IPS DF 6.9 (cell line): ENCODE data around the gene WDR87.

Experiments
- DNase-seq: peaks from one replicate; pipeline ENCODE4 v3.0.0-alpha.2; 2013; ENCODE audit warnings: low read depth, low spot score
- H3K27ac ChIP-seq: one replicate; pipeline ENCODE4 v1.5.1; 2013; ENCODE audit warnings: low read length, control low read depth
- H3K27me3 ChIP-seq: 2 replicates; pipeline ENCODE4 v1.6.1; 2013; ENCODE audit warnings: mild to moderate bottlenecking, low read length; ENCODE audit not compliant: control insufficient read depth, insufficient read depth
- H3K36me3 ChIP-seq: 2 replicates; pipeline ENCODE4 v1.6.1; 2013; ENCODE audit warnings: low read length; ENCODE audit not compliant: control insufficient read depth, insufficient read depth
- H3K4me1 ChIP-seq: 2 replicates; pipeline ENCODE4 v1.6.1; 2013; ENCODE audit warnings: low read length; ENCODE audit not compliant: control insufficient read depth, insufficient read depth
- H3K4me3 ChIP-seq: 2 replicates; pipeline ENCODE4 v1.5.1; 2013; ENCODE audit warnings: mild to moderate bottlenecking, low read length
- H3K9me3 ChIP-seq: 2 replicates; pipeline ENCODE4 v1.6.1; 2013; ENCODE audit warnings: low read length, inconsistent platforms; ENCODE audit not compliant: control insufficient read depth, insufficient read depth
- WGBS: extraction: QIAGEN DNeasy Blood & Tissue Kit; methylation state at CpG from one replicate; pipeline ENCODE4 v1.1.7; 2013; ENCODE audit warnings: mixed read lengths, missing lambda C conversion rate; ENCODE audit not compliant: insufficient read length, insufficient coverage; 5-methylcytosine and 5-hydroxymethylcytosine counted together

WDR87 gene

GRCh38 chr19:37907735-37908455, 1.5 kb upstream of the WDR87 start:
- Histone ChIP-seq H3K36me3 (no peaks in the 10 kb centered on the region), H3K27ac (no peak overlapping the region)

GRCh38 chr19:37906869-37907734, 708 bp upstream of the WDR87 start, which contains the start of gene SIPA1L3:
SIPA1L3 (plus strand) TSS chr19:37907208; CDS start chr19:38081566, 174,358 bp downstream.
- H3K36me3 ChIP-seq = no peaks in the 10 kb centered on the region
- peaks cover 4% of the 10 kb centered on the region for H3K4me1 ChIP-seq
- no peaks in the 10 kb centered on the region; the same call in 1 of the 2 replicates for H3K27me3 ChIP-seq
- DNase-seq = peak; percentile 92
- peak within 1 kb of the TSS; percentile 89 for H3K4me3 ChIP-seq
- no peaks in the 10 kb centered on the region for H3K9me3 ChIP-seq
- no peak within 1 kb of the TSS for H3K27ac ChIP-seq
- WGBS = no CpG with 5 or more reads among the region's 95 CpGs

More at GRCh38 chr19:37907735-37908455, 1.5 kb upstream of the WDR87 start:
- no peaks in the 10 kb centered on the region; the same call in 1 of the 2 replicates for H3K27me3 ChIP-seq
- DNase-seq = no peak
- H3K9me3 ChIP-seq = no peaks in the 10 kb centered on the region
- WGBS = no CpG with 5 or more reads among the region's 13 CpGs
- H3K4me3 ChIP-seq = peak overlapping the region; percentile 89; the same call in 1 of the 2 replicates
- H3K4me1 ChIP-seq = peaks cover 4% of the 10 kb centered on the region

- Histone ChIP-seq H3K4me3 (no peak overlapping the region), H3K27ac (no peak overlapping the region), H3K36me3 (no peaks in the 10 kb centered on the region), H3K4me1 (peaks cover 4% of the 10 kb centered on the region; the same call in 1 of the 2 replicates), H3K27me3 (no peaks in the 10 kb centered on the region; the same call in 1 of the 2 replicates), H3K9me3 (no peaks in the 10 kb centered on the region)
- no CpG with 5 or more reads among the region's 2 CpGs for WGBS
- DNase-seq = no peak
Observed at GRCh38 chr19:37903096-37903495, 3.3 kb downstream of the WDR87 start.

DNA sequence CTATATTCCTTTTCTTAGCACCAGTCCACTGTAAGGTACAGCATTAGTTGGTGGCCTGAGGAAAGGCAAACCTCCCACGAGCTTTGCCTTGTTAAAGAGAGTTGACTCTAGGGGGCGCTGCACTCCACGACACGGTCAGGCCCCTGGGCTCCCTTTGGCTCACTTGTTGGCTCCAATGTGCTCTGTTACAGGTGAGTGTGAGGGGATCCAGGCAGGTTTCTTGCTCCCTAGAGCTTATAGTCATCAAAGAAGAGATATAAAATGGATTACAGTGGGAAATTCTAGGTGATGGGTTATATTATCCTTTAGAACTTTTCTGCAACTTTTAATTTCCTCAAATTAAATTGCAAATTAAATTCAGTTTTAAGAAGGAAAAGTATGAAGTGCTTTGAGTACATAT, 3.7 kb downstream of the WDR87 start:
- no peaks in the 10 kb centered on the region for H3K27me3 ChIP-seq
- peaks cover 3% of the 10 kb centered on the region; the same call in 1 of the 2 replicates for H3K4me1 ChIP-seq
- no peak overlapping the region for H3K4me3 ChIP-seq
- no peak overlapping the region for H3K27ac ChIP-seq
- WGBS = no CpG with 5 or more reads among the region's 4 CpGs
- no peaks in the 10 kb centered on the region for H3K9me3 ChIP-seq
- H3K36me3 ChIP-seq = no peaks in the 10 kb centered on the region
- DNase-seq = peak; percentile 57

GRCh38 chr19:37899966-37900365, 6.4 kb downstream of the WDR87 start:
- H3K27me3 ChIP-seq = no peaks in the 10 kb centered on the region
- H3K4me3 ChIP-seq = no peak overlapping the region
- H3K36me3 ChIP-seq = no peaks in the 10 kb centered on the region
- no peaks in the 10 kb centered on the region for H3K4me1 ChIP-seq
- no peaks in the 10 kb centered on the region for H3K9me3 ChIP-seq
- H3K27ac ChIP-seq = no peak overlapping the region
- no peak for DNase-seq
- no CpG with 5 or more reads among the region's 2 CpGs for WGBS

DNA sequence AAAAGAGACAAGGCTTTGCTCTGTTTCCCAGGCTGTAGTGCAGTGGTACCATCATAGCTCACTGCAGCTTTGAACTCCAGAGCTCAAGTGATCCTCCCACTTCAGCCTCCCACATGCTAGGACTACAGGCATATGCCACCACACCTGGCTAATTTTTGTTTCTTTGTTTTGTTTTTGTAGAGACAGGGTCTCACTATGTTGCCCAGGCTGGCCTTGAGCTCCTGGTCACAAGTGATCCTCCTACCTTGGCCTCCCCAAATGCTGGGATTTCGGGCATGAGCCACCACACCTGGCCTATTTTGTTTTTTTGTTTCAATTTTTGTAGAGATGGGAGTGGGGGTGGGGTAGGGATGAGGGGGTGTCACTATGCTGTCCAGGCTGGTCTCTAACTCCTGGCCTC, 6.9 kb downstream of the WDR87 start:
- H3K36me3 ChIP-seq = no peaks in the 10 kb centered on the region
- no CpG with 5 or more reads among the region's 1 CpG for WGBS
- H3K4me1 ChIP-seq = no peaks in the 10 kb centered on the region
- no peak overlapping the region for H3K27ac ChIP-seq
- no peak overlapping the region for H3K4me3 ChIP-seq
- H3K9me3 ChIP-seq = no peaks in the 10 kb centered on the region
- DNase-seq = no peak
- H3K27me3 ChIP-seq = no peaks in the 10 kb centered on the region

- H3K9me3 ChIP-seq = no peaks in the 10 kb centered on the region
- no peaks in the 10 kb centered on the region for H3K36me3 ChIP-seq
- no peak overlapping the region for H3K4me3 ChIP-seq
- H3K4me1 ChIP-seq = no peaks in the 10 kb centered on the region
- no peak overlapping the region for H3K27ac ChIP-seq
- no peaks in the 10 kb centered on the region for H3K27me3 ChIP-seq
- no CpG with 5 or more reads among the region's 8 CpGs for WGBS
- DNase-seq = no peak
Observed at GRCh38 chr19:37896180-37896579, 10.2 kb downstream of the WDR87 start.

- no peaks in the 10 kb centered on the region for H3K36me3 ChIP-seq
- no peaks in the 10 kb centered on the region for H3K9me3 ChIP-seq
- H3K27me3 ChIP-seq = no peaks in the 10 kb centered on the region
- no peaks in the 10 kb centered on the region for H3K4me1 ChIP-seq
- WGBS = no CpG with 5 or more reads among the region's 11 CpGs
- H3K4me3 ChIP-seq = no peak overlapping the region
- no peak overlapping the region for H3K27ac ChIP-seq
- DNase-seq = no peak
Observed at GRCh38 chr19:37893845-37894575, 12.4 kb downstream of the WDR87 start.

DNA sequence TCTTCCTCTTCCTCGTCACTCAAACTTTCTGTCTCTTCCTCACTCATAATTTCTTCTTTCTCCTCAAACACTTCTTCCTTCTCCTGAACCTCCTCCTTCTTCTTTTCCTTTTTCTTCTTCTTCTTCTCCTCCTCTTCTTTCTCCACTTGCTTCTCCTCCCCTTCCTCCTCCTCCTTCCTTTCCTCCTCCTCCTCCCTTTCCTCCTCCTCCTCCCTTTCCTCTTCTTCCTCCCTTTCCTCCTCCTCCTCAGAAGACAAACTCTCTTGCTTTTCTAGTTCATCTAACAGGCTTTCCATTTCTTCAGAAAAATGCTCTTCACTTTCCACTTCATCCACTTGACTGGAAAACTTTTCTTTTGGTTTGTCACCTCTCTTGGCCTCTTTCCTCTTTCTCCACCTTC, 19.8 kb downstream of the WDR87 start:
- H3K4me1 ChIP-seq = no peaks in the 10 kb centered on the region
- no peaks in the 10 kb centered on the region for H3K36me3 ChIP-seq
- no peak overlapping the region for H3K4me3 ChIP-seq
- H3K9me3 ChIP-seq = no peaks in the 10 kb centered on the region; the same call in 1 of the 2 replicates
- WGBS = 100% methylated on average over 1 of the region's 1 CpG
- H3K27me3 ChIP-seq = no peaks in the 10 kb centered on the region
- no peak overlapping the region for H3K27ac ChIP-seq
- no peak for DNase-seq

DNA sequence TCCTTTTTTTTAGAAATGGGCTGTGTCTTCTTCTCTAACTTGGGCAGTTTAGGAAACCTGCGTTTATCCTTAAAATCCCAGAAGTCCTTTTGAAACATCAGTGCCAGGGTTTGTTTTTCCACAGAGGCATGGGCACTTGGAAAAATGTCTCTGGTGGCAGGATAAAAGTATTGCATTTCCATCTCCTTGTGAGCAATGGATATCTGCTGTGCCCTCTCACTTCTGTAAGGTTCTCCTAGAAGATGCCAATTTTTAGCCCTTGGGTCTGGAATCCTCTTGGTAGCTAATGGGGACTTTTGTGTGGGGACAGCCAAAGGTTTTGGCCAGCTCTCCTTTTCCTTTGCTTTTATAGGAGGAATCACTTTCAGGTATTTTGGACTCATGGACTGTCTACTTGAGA, 21.0 kb downstream of the WDR87 start:
- DNase-seq = no peak
- H3K4me1 ChIP-seq = no peaks in the 10 kb centered on the region
- no peaks in the 10 kb centered on the region; the same call in 1 of the 2 replicates for H3K9me3 ChIP-seq
- no peak overlapping the region for H3K27ac ChIP-seq
- H3K36me3 ChIP-seq = no peaks in the 10 kb centered on the region
- H3K27me3 ChIP-seq = no peaks in the 10 kb centered on the region
- no CpG with 5 or more reads among the region's 1 CpG for whole genome bisulfite sequencing
- no peak overlapping the region for H3K4me3 ChIP-seq
